Measurements from ENCODE around the gene TIAM2. TPM values are rescaled to one million over a fixed set of nuclear protein-coding genes. Genes with fewer than 3 reads are reported as not detected.
A peak's percentile ranks its signal among the peaks of the same experiment; 100 is the strongest.
"Not testable (repeated sequence)": the region's sequence is repeated elsewhere in the genome, so short reads cannot be mapped to it uniquely, and the experiment has no call there.

Gene TIAM2
- total RNA-seq, 2 donors from 2014 or later = 9.3 to 10.3 TPM

GRCh38 chr6:155267411-155267810, 272.3 kb downstream of the TIAM2 start:
- no peak for DNase-seq (ENCODE audit: low spot score)
- Histone ChIP-seq H3K4me1 (peaks cover 0 to 4% of the 10 kb centered on the region in 2 donors), H3K4me3 (no peak overlapping the region), H3K27ac (peak overlapping the region in 1 of 2 donors; percentile 51), H3K9me3 (no peaks in the 10 kb centered on the region), H3K27me3 (no peaks in the 10 kb centered on the region), H3K36me3 (no peaks in the 10 kb centered on the region)
- no peak for TF ChIP-seq CTCF (IDR thresholded peaks at IDR 0.05)

- H3K36me3 ChIP-seq; DNase-seq (ENCODE audit: low spot score); H3K4me3 ChIP-seq; H3K27me3 ChIP-seq; H3K9me3 ChIP-seq; H3K4me1 ChIP-seq: not testable (repeated sequence)
- peak in 1 of 2 donors; percentile 29 for TF ChIP-seq CTCF (IDR thresholded peaks at IDR 0.05)
- peak overlapping the region; percentile 21 to 51 for H3K27ac ChIP-seq
Observed at GRCh38 chr6:155268088-155268867, 273.2 kb downstream of the TIAM2 start.

DNA sequence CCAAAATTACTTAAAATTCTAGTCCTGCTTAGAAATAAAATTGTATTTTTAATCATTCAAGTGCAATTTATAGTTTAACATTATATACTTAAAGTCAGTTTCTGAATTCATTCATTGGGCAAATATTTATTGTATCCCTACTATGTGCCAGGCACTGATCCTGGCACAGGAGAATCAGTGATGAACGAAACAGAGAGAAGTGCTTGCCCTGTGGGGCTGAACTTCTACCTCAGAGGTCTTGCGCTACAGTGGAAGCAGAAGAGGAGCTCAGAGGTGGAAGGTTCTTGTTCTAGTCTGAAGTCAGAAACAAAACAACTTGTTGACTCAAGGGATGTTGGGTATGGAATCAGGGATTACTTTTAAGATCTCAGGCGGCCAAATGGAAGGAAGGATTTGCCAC, 274.6 kb downstream of the TIAM2 start:
- peaks cover 0 to 6% of the 10 kb centered on the region in 2 donors for H3K4me1 ChIP-seq
- peak overlapping the region in 1 of 2 donors; percentile 38 for H3K27ac ChIP-seq
- H3K27me3 ChIP-seq = no peaks in the 10 kb centered on the region
- TF ChIP-seq CTCF (IDR thresholded peaks at IDR 0.05) = no peak
- H3K4me3 ChIP-seq = no peak overlapping the region
- DNase-seq (ENCODE audit: low spot score) = no peak
- H3K36me3 ChIP-seq = no peaks in the 10 kb centered on the region
- no peaks in the 10 kb centered on the region for H3K9me3 ChIP-seq

DNA sequence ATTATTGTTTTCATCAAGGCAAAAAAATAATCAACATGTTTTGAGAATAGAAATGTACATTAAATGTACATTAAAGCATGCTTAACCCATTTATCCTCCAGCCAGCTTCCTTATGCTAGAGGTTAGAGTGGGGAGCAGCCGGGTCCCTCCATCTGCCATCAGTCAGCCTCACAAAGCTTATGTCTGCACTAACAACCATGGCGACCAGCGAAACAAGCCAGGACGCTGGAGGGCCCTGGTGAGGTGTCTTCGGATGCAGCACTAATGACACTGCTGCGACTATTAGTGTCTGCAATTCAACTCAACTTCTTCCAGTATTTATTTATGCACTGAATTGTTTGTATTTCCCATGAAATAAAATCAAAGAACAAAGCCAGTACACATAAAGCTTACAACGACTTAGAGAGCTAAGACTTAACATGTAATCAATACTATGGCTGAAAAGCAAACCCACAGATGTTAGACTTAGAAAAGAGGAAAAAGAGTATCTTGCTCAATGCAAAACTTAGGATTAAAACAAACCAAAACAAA, 275.5 kb downstream of the TIAM2 start:
- TF ChIP-seq CTCF (IDR thresholded peaks at IDR 0.05) = no peak
- H3K36me3 ChIP-seq = no peaks in the 10 kb centered on the region
- no peak for DNase-seq (ENCODE audit: low spot score)
- no peaks in the 10 kb centered on the region for H3K27me3 ChIP-seq
- H3K4me3 ChIP-seq = no peak overlapping the region
- H3K9me3 ChIP-seq = no peaks in the 10 kb centered on the region
- H3K27ac ChIP-seq = peak overlapping the region in 1 of 2 donors; percentile 38
- peaks cover 0 to 10% of the 10 kb centered on the region in 2 donors for H3K4me1 ChIP-seq

GRCh38 chr6:155271145-155271544, 276.0 kb downstream of the TIAM2 start:
- no peak overlapping the region for H3K4me3 ChIP-seq
- peaks cover 0 to 15% of the 10 kb centered on the region in 2 donors for H3K4me1 ChIP-seq
- H3K27me3 ChIP-seq = no peaks in the 10 kb centered on the region
- no peaks in the 10 kb centered on the region for H3K36me3 ChIP-seq
- H3K9me3 ChIP-seq = no peaks in the 10 kb centered on the region
- DNase-seq (ENCODE audit: low spot score) = no peak
- no peak overlapping the region for H3K27ac ChIP-seq
- TF ChIP-seq CTCF (IDR thresholded peaks at IDR 0.05) = no peak

Measured in right atrium auricular region (tissue), 2 donors.